ENCODE results near the gene TMEM51. TPM values are rescaled to one million over a fixed set of nuclear protein-coding genes. Genes with fewer than 3 reads are reported as not detected.

TMEM51 gene
- total and polyA plus RNA-seq, 10 of the 15 experiments (the other 5 are each of a cell fraction or from before 2014, with no cell fraction given), result 0.55 to 4.8 (median 3.1) TPM

GRCh38 chr1:15159166-15159555 is 5.6 kb downstream of the TMEM51 start (continued):
- TF ChIP-seq ATF2 (IDR thresholded peaks at IDR 0.05; ENCODE audit: low read length) (no peak), CREB1 (IDR thresholded peaks at IDR 0.05; ENCODE audit: low read depth) (no peak), SPI1 (IDR thresholded peaks at IDR 0.05; ENCODE audit: borderline replicate concordance, insufficient read depth, low read depth, low read length) (no peak), RELB (IDR thresholded peaks at IDR 0.05; ENCODE audit: low read depth) (no peak), MTA2 (IDR thresholded peaks at IDR 0.05; ENCODE audit: low read depth) (no peak)

GRCh38 chr1:15160626-15161025 is 7.1 kb downstream of the TMEM51 start:
- Histone ChIP-seq H2AFZ (ENCODE audit: control insufficient read depth, low read depth, low read length) (no peak overlapping the region; the same call in 1 of the 2 replicates), H3K4me3 (peak overlapping the region; percentile 7; the same call in 1 of the 2 replicates), H3K9ac (ENCODE audit: control insufficient read depth, insufficient read depth, low read length) (no peak overlapping the region), H3K9me3 (replicated peaks; ENCODE audit: control insufficient read depth, insufficient read depth, low read length) (no peaks in the 10 kb centered on the region; the same call in 2 of the 3 replicates), H3K79me2 (ENCODE audit: control insufficient read depth, insufficient read depth, low read length) (peaks cover 23% of the 10 kb centered on the region), H3K4me2 (ENCODE audit: control insufficient read depth, insufficient read depth) (peak overlapping the region; percentile 7; the same call in 1 of the 2 replicates), H4K20me1 (ENCODE audit: control insufficient read depth, insufficient read depth) (no peaks in the 10 kb centered on the region), H3K36me3 (ENCODE audit: control insufficient read depth in 2 of 2, insufficient read depth in 2 of 2, low read length in 1 of 2) (no peaks in the 10 kb centered on the region; a peak in 1 of 4 replicates), H3K4me1 (ENCODE audit: control insufficient read depth, insufficient read depth, low read length) (peaks cover 33% of the 10 kb centered on the region), H3K27ac (ENCODE audit: control insufficient read depth, insufficient read depth) (peak overlapping the region; percentile 42; the same call in 1 of the 2 replicates), H3K27me3 (replicated peaks in 1 of 2; ENCODE audit: control insufficient read depth in 2 of 2, insufficient read depth in 2 of 2, low read length in 1 of 2) (no peaks in the 10 kb centered on the region)
- ATAC-seq, result 0 out of 3 replicates have a peak, but pooled peaks have one; percentile 8
- no peak for DNase-seq (ENCODE audit: low read depth, low spot score)
- intact Hi-C loops (cut with micrococcal nuclease; ENCODE audit: unreplicated experiment), result no loop called here
- ChIA-PET CTCF (interaction anchor here (1.1 to 2.0 kb wide), 5 partner anchors 8 to 112 kb away, joined by 3 to 5 read pairs (median 4); no protein-coding TSS in a partner anchor), RAD21 (ENCODE audit: unreplicated experiment) (interaction anchor here (1.2 to 1.9 kb wide), 3 partner anchors 32 to 90 kb away, joined by 3 to 6 read pairs (median 5); no protein-coding TSS in a partner anchor), SMC1A (ENCODE audit: uncharacterized antibody, unreplicated experiment) (interaction anchor here (0.6 to 1.4 kb wide), 10 partner anchors 12 to 109 kb away, joined by 3 to 6 read pairs (median 4); no protein-coding TSS in a partner anchor), POLR2A (interaction anchor here (1.1 to 1.4 kb wide), 3 partner anchors 8 to 101 kb away, joined by 3 read pairs; no protein-coding TSS in a partner anchor)
- in situ Hi-C loops (cut with MboI), result no loop called here
- no TSS peak for BruUV-seq (replicated peaks)
- WGBS (ENCODE audit: insufficient coverage, insufficient replicate concordance, low lambda C conversion rate, missing lambda C conversion rate), result 21% methylated on average over 8 of the region's 8 CpGs
- no peak for FAIRE-seq
- TF ChIP-seq BCLAF1 (IDR thresholded peaks at IDR 0.05) (no peak), EP300 (IDR thresholded peaks at IDR 0.05; ENCODE audit: borderline replicate concordance in 1 of 2, control insufficient read depth in 1 of 2, low read depth in 2 of 2, low read length in 2 of 2) (no peak), IRF3 (IDR thresholded peaks at IDR 0.05) (no peak), SIX5 (IDR thresholded peaks at IDR 0.05; ENCODE audit: low read depth, low read length, severe bottlenecking) (no peak), SPI1 (IDR thresholded peaks at IDR 0.05; ENCODE audit: borderline replicate concordance, insufficient read depth, low read depth, low read length) (no peak), FOXM1 (IDR thresholded peaks at IDR 0.05; ENCODE audit: low read depth, low read length) (no peak), KAT2A (conservative IDR thresholded peaks at IDR 0.05; ENCODE audit: control insufficient read depth, low read depth, low read length) (no peak), KDM1A (IDR thresholded peaks at IDR 0.05; ENCODE audit: borderline replicate concordance) (no peak), CBFB (IDR thresholded peaks at IDR 0.05; ENCODE audit: low read depth) (no peak), ZZZ3 (IDR thresholded peaks at IDR 0.05; ENCODE audit: control insufficient read depth, insufficient read length, low read depth) (no peak), SRF (IDR thresholded peaks at IDR 0.05; ENCODE audit: low read depth in 2 of 2, low read length in 2 of 2) (no peak)

Measured in GM12878 (cell line).